ENCODE results near the gene USP10.

The USP10 gene

DNA sequence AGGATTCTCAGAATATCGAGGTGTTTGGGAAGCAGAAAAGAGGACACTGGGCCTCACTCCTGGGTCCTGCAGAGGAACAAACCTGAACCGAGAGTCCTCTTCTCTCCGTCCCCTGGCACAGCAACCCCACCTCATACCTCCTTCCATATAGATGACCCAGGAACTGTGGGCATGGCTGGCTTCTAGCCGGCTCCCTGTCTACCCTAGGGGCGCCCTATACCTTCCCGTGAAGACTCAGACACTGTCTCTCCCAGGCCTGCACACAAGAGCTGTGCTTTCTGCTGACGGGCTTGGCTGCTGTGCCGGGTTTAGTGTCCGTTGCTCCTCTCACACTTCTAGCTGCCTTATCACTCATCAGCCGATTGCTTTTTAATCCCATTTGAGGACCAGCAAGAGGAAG, 73.5 kb downstream of the USP10 start:
- no peak for DNase-seq (ENCODE audit: low spot score)

GRCh38 chr16:84774810-84775209, 75.0 kb downstream of the USP10 start:
- DNase-seq (ENCODE audit: low spot score), result no peak

DNA sequence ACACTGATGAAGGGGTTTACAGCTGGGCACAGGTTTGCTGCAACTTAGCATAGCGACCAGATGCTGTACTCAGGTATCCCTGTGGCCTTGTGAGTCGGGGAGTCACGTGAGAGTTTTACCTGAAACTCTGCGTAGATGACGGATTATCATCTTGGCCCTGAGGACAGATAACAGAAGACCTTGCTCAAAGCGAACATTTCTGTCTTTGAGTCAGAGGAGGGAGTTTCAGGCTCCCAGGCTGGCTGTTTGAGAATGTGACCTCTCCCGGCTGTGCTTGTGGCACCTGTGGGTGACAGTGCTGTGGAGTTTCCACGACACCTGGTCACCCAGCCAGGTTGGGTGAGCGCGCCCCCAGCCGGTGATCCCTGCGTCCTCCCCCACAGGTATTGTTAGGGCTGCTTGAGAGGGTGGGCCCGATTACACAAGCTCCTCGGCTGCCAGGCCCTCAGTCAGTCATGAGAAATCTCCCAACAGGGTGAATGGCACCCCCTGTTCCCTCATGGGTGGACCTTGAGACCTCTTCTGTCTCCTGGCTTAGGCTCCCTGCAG, 75.5 kb downstream of the USP10 start:
- no peak for DNase-seq (ENCODE audit: low spot score)

GRCh38 chr16:84777435-84777834, 77.6 kb downstream of the USP10 start:
- DNase-seq (ENCODE audit: low spot score), result no peak

DNA sequence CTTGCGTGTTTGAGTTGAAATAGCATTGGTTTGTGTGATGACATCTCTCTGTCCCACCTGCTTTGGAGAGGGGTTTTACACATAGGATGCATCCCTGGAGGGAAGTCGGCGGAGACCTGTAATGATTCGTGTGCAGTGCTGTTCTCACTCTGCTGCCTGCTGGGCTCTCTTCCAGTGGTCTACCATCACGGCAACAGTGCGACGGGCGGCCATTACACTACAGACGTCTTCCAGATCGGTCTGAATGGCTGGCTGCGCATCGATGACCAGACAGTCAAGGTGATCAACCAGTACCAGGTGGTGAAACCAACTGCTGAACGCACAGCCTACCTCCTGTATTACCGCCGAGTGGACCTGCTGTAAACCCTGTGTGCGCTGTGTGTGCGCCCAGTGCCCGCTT, 78.9 kb downstream of the USP10 start:
- no peak for DNase-seq (ENCODE audit: low spot score)

DNA sequence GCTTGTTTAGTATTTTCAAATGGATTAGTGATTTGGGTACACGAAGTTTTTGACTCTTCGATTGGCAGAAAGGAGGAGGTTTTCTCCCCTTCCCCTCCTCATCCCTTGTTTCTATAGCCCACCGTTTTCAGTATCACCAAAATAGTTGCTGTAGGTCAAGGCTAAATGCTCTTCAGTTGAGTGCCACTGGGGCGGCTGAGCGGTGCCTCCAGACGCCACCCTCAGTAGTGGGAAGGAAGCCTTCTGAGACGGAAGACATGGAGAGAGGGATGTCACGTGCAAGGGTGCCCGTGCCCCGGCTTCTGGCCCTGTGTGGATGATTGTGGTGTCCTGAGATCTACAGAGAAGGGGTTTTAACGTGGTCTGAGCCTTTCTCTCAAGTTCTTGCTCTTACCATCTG, 80.3 kb downstream of the USP10 start:
- no peak for DNase-seq (ENCODE audit: low spot score)

DNA sequence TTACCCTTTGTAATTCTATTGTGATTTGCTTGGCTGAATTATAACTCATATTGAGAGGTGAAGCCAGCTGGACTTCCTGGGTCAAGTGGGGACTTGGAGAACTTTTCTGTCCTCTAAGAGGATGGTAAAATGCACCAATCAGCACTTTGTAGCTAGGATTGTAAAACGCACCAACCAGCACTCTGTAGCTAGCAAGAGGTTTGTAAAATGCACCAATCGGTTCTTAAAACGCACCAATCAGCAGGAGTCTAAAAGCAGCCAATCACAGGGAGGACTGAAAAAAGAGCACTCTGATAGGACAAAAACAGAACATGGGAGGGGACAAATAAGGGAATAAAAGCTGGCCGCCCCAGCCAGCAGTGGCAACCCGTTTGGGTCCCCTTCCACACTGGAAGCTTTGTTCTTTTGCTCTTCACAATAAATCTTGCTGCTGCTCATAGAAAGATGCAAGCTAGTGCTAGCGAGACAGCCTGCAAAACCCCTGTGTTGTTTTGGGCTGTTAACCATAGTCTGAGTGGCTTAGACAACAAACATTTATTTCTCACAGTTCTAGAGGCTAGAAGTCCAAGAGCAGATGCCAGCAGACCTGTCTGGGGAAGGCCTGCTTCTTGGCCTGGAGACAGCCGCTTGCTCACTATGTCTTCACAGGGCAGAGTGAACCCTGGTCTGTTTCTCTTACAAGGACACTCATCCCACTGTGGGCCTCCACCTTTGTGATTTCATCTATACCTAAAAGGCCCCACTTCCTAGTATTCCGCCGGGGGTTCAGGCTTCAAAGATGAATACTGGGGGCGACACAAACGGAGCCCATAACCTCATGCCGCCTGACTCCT, 81.0 kb downstream of the USP10 start:
- DNase-seq (ENCODE audit: low spot score), result no peak

DNA sequence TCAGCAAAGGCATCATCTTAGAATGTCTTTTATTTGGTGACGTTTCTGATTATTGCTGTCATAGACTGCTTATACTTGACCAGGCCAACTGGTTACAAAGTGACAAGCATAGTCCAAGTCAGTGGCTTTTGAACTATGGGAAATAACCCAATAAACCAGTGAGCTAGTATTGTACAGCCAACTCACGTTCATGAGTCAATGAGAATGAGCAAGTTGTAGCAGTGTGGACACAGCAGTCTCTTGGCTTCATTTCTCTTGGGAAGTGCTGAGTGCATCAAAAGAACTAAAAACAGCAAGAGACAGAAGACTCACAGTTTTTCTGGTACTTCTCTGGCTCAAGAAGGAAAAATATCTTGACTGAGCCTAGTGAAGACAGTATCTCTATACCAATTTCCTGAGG, 83.0 kb downstream of the USP10 start:
- DNase-seq (ENCODE audit: low spot score), result no peak

DNA sequence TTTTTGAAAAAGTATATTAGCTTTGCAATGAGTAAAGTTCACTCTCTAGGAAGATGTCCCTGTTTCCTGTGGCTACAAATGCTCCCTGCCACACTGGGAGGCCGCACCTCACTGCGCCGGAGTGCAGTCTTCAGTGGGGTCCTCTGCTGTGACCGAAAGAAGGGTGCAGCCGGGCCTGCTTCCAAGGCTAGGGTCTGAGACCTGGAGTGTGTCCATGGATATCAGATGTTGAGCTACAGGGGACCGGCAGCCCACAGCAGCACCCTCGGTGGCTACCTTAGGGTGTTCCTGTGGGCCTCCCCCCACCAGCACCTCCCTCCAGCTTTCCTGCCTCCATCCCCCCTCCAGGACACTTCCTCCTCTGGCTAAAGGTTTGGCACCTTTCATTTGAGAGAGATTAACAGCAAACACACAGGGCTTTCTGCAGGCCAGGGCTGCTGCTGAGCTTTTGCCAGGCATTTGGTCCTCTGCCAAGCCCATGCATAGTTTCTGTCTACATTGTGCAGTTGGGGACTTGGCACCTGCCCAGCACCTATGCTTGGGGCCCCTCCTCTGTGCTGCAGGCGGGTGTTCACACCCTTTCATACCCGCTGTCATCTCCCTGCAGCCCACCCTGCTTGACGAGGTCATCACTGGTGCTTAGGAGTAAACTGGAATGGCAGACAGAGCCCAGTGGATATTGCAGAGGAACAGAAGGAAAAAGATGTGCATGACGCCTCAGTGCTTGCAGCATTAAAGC, 86.2 kb downstream of the USP10 start:
- DNase-seq (ENCODE audit: low spot score), result no peak

- DNase-seq (ENCODE audit: low spot score), result no peak
Observed at GRCh38 chr16:84786605-84787262, 86.9 kb downstream of the USP10 start.

DNA sequence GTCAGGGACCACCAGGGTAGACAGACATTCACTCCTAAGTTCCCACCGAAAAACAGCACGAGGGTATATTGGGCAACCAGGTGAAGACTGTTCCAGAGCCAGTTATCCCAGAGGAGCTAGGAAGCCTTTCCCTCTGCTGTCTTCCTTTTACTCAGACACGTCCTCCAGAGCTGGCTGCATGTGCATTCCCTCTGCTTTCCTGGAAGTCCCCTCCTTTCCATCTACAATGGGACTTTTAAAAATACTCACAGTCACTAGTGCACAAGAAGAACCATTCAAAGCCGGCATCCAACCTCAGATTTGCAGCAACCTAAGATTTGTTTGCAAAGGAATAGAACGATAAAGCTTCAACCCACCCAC, 87.4 kb downstream of the USP10 start:
- no peak for DNase-seq (ENCODE audit: low spot score)

GRCh38 chr16:84788920-84789391, 89.2 kb downstream of the USP10 start:
- no peak for DNase-seq (ENCODE audit: low spot score)

DNA sequence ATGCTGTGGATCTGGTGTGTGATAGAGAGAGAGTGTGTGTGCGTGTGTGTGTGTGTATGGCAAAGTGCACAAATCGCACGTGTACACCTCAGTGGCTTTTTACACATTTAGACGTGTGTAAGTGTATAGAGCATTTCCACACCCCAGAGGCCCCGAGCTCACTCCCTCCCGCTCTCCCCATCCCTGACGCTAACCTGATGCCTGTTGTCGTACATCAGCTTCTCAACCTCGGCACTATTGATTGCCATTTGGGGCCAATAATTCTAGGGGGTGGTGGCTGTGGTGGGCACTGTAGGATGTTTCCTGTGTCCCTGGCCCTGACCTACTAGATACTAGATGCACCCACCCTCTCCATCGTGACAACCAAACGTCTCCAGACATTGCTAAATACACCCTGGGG, 89.6 kb downstream of the USP10 start:
- DNase-seq (ENCODE audit: low spot score), result no peak

GRCh38 chr16:84790301-84790700, 90.5 kb downstream of the USP10 start:
- DNase-seq (ENCODE audit: low spot score), result no peak

DNA sequence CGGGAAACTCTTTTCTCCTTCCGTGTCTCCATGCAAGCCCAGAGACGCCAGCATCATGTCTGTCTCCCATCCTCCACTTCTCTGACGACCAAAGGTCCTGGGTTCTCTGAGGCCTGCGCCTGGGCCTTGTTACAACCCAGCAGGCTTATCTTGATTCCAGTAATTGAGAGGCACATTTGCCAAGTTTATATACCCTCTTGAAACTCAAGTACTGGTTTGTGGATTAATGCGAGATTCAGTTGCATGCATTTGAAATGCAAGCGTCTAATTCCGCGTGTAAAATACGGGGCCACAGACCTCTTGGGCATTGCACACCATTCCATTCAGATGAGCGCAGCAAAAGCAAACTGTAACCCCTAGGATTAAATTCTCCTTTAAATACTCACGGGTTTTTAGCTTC, 91.3 kb downstream of the USP10 start:
- DNase-seq (ENCODE audit: low spot score), result no peak

DNA sequence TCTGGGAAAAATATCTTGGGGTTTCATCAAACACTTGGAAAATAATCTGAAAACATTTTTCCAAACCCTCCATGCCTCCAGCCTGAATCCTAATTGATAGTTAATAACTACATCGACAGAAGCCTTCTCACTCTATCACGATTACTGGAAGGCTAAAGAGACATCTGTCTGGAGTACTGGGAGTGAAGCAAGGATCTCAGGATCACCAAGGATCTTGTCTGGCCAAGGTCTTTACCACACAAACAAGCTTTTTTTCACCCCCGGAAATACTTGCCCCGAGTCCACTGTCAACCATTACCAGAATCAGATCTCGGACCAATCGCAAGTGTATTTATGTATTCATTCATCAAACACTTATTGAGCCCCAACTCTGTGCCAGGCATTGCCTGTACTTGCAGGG, 91.7 kb downstream of the USP10 start:
- DNase-seq (ENCODE audit: low spot score), result no peak

- DNase-seq (ENCODE audit: low spot score), result no peak
Observed at GRCh38 chr16:84794186-84794585, 94.4 kb downstream of the USP10 start.

GRCh38 chr16:84794626-84795025, 94.8 kb downstream of the USP10 start:
- DNase-seq (ENCODE audit: low spot score), result no peak

DNA sequence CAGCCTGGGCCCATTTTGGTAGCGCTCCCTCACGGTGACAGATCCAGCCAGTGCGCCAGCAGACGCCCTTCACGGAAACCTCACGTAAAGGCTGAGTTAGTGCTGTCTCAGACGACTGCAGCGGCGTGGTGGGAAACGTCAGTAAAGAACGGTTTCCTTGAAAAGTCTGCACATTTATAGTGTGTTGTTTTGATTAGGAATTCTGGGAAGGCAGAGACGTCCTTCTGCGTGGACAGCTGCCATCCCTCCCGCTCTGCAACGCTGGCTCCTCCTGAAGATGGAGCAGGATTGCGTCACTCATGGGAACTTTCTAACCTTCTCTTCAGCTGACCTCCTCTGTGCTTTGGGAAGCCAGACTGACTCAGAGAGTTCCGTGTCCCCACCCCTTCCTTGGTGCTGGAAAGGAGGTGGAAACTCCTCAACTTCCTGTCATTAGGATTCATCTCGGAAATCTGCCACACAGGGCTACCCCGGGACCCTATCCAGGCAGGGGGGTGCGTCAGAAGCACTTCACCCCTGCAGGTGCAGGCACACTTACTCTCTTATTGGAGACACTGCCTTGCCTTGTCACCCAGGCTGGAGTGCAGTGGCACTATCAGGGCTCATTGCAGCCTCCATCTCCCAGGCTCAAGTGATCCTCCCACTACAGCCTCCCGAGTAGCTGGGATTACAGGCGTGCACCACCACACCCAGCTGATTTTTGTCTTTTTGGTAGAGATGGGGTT, 95.7 kb downstream of the USP10 start:
- no peak for DNase-seq (ENCODE audit: low spot score)

DNA sequence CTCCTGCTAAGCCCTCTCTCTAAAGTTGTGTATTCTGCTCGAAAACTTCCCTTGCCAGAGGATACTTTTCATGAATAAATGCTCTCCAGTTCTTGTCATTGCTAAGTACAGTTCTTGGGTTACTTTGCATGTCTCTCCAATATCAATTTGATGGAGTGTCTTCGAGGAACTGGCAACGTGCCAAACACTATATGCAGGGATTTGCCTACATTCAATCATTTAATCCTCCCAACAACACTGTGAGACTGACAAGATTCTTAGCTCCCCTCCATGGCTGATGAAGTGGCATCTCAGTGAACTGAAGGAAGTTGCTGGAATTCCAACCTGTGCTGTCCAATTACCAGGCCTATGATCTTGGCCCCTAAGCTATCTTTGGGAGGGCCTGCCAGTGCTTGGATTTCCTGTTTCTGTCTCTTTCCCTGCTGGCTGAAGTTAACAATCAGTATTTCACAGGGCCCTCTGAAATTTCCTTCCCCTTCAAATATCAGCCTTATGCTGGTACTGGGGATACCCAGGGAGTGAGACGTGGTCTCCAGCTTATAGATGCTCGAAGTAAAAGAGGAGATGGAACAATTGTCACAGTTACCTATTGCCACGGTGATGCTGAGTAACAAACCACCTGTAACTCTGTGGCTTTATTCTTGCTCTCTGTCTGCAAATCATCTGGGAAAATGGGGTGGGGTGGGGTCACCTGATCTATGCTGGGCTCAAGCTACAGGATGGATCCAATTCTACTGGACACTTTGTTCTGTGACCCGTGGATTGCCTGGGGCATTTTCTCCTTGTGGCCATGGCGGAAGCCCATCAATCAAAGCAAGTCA, 100.6 kb downstream of the USP10 start:
- no peak for DNase-seq (ENCODE audit: low spot score)

DNA sequence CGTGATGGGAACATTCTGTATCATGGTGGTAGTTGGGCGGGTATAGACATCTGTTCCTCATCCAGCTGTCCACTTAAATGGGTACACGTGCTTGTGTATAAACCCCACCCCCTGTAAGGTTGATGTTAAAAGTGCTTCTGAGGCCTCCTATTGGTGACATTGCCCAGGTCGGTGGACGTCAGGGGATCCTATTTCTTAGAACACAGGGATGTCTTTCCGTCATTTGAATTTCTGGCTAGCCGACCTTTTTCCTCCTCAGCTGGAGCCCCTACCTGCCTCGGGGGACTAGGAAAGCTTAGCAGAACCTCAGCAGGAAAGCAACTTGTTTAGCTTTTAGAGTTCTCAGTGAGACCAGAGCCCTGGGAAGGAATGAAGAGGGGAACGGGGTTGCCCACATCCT, 103.3 kb downstream of the USP10 start:
- no peak for DNase-seq (ENCODE audit: low spot score)

Measured in LoVo (cell line).